NCI-H446 (cell line): Measurements from ENCODE around the gene NACA2.
"Not testable (repeated sequence)": the region's sequence is repeated elsewhere in the genome, so short reads cannot be mapped to it uniquely, and the experiment has no call there.

Experiments
- DNase-seq, 2 experiments: peaks; one replicate each; lab custom pipeline; 2025; lab: John Stamatoyannopoulos, UW

NACA2 gene

DNA sequence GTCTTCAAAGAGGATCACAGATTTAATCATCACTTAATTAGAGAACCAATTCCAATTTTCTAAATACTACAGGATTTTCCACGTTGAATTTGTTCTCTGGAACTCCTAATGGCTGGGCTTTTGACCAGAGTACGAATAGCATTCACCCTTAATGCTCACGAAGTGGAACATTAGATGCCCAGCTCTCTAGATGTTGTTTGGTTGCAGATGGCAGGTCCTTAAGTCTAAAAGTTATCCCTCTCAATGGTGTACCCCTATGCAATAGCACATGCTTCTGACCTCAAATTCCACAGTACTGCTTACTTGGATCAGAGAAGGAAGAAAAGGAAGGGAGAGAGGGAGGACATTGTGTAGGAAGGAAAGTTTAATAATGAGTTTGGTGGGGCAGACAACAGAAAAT, 8.6 kb upstream of the NACA2 start:
- no peak for DNase-seq

DNA sequence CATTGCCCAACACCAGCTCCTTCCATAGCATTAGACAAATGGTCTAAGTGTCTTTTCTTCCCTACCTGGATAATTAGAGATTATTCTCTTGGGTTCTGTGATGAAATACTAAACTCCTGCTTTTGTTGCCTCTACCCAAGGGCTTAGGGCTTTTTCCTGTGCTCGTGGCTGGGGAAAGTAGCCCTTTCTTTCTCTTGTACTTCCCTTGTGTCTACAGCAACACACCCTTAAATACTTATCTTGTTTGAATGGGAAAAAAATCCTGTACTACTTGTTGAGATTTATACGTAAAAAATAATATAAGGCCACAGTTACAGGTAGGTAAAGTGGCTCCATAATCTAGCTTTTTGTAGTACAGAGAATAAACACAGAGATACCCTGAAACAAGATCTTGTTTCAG, 7.0 kb upstream of the NACA2 start:
- DNase-seq, result no peak

DNA sequence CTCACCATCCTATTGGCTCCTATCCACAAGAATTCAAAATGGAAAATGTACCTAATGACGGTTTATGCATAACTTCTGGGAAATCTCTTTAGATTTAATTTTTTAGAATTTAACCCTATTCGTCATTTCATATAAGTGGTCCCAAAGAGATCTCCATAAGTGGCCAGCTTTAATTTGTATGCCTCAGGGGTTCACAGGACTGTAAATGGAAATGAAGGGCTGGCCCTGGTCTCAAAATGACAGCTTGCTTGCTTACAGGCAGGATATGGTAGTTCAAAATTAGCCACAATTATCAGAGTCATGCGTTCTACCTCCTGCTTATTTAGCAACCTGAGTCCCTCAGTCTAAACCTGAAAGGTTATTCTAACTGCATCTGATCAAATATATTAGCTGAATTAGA, 6.6 kb upstream of the NACA2 start:
- DNase-seq, result peak in 1 of 2 experiments; percentile 63

DNA sequence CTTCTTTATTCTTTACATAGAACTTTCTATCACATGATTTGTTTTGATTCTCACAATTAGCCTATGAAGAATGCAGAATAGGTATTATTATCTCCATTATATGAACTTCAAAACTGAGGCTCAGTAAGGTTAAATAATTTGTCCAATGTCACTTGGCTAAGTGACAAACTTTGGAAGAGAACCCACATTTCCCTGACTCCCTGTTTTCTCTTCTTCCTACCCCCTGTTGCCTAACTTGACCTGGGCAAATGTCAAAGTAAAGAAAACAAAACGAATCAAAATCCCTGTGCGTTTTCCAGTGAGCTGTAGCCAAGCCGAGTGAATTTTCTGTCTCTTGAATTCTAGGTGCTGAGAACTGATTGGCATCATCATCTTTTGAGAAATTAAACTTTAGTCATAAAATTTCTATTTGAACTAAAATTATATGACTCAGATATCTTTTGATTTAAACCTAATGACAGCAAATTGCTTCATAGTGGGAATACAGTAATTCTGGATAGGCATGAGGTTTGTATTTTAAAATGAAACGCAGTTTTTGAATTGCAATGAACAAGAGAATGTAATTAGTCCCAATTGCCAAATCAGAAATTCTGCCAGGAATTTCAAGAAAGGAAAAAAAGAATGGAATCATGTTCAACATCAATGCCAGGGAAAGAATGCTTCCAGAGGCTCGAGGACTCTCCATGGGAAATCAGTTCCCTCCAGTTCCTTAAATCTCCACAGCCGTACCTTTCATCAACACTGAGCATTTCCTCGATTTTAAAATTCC, 4.6 kb upstream of the NACA2 start:
- peak in 1 of 2 experiments; percentile 33 for DNase-seq

DNA sequence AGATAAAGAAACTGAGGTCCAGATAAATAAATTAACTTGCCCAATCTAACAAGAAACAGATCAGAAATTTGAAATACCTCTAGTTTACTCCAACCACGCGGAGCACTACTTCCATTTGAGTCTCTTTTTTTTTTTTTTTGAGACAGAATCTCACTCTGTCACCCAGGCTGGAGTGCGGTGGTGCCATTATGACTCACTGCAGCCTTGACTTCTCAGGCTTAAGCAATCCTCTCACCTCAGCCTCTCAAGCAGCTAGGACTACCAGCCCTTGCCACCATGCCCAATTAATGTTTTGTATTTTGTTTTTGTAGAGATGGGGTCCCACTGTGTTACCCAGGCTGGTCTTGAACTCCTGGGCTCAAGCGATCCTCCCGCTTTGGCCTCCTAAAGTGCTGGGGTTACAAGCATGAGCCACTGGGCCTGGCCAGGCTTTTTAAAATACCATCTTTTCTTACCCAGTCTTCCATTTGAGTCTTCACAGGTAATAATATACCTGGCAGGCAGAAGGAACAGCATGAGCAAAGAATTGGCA, 3.3 kb upstream of the NACA2 start:
- DNase-seq, result no peak

DNA sequence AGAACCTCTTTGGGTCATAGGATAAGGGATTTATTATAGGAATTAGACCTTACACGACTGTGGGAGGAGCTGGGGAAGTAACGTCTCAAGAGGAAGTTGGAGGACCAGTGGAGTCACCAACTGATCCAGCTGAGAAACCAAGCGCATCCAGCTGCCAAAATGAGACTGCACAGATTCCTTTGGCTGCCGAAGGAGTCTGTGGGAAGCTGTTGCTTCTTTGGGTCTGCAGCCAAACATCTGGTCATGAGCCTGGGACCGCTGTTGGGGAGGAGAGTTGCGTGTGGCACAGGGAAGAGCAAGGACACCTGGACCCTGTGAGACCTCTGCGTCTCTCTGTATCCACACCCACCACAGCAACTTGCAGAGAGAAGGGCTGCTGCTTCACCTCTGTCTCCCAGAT, 2.4 kb upstream of the NACA2 start:
- no peak for DNase-seq

DNA sequence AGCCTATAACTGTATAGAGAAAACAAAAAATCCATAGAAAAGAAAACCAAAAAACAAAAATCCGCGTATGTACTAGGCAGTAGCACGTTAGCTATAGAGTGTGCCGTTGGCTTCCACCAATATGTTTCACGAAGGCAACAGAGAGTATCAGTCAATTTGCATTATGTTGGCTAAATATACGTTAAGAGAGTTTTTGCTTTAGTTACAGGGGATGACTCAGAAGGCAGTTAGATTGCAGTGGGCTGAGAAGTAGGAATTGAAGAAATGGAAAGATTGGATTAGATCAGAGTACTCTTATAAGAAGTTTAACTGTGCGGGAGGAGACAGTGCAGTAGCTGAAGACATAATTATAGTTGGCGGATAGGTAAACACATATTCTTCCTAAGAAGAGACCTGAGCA, 911 bp upstream of the NACA2 start:
- no peak for DNase-seq

DNA sequence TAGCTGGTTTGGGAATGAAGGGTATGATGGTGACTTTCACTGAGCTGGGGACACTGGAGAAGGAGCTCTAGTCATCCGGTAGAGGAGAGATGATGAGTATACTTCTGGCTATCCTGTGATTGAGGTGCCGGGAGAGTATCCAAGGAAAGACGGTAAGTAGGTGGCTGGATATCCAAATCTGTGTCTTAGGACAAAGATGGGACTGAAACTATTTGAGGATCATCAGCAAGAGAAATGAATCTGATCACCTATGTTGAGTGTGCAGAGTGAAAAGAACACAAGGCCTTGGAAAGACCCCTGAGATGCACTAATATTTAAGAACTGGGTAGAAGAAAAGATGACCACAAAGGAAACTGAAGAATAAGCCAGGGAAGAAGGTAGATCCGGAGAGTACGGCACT, 1.0 kb downstream of the NACA2 start:
- DNase-seq, result no peak

DNA sequence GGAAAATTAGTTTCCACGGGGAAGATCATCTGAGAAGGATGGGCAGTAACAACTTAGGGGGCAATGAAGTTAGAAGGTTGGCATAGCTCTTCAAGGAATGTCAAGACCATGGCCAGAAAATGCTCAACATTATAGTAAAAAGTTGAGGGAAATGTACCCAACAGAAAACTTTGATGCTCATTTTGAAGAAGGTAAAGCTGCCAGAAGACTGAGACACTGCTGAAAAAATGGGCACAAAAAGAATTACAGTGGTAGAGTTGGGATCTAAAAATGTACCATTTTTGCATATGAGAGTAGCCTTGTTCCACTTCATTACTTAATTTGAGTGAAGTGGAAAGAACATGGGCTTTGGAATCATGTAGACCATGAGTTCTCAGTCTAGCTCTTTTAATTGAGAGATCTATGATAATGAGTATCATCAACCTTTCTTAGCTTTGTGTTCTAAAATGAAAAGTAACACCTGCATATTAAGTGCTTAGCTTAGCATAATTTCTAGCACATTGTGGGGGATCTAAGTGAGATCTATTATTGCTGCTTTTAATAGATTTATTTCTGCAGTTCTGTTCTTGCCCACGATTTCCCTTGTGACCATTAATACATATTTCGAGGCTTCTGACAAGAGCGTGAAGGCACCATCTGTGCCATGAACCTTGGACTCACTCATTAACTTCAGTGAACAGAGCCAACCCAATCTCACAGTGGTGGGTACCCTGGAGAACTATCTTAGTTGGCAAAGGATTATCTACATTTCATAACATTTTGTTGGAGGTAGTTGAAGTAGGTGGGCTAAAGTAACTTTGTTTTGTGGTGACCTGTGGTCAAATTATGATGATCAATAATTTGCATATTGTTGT, 3.0 kb downstream of the NACA2 start:
- DNase-seq, result peak; percentile 46 to 78

DNA sequence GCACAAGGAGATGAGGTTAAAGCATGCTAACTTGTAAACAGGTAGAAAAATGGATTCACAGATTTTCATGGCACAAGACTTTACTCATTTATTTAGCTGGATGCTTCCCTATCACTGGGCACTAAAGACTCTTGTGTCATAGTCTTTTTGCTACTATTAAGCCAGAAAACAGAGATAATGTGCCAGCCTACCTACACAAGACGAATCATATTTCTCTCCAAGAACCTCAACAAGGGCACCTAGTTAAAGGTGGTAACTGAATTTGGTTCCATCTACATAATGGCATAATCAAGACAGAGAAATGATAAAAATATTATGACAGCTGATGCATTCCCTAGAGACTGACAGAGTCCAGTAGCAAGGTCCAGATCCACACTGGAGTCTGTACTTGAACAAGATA, 3.8 kb downstream of the NACA2 start:
- DNase-seq, result no peak

DNA sequence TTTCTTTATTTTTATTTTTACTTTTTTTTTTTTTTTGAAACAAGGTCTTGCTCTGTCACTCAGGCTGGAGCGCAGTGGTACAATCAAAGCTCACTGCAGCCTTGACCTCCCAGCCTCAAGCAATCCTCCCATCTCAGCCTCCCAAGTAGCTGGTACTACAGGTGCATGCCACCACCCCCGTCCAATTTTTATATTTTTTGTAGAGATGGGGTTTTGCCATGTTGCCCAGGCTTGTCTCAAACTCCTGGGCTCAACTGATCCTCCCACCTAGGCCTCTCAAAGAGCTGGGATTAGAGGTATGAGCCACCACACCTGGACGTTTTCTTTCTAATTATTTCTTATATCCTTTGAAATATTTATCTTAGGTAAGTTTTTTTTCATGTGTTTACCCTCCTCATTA, 4.4 kb downstream of the NACA2 start:
- not testable (repeated sequence) for DNase-seq

DNA sequence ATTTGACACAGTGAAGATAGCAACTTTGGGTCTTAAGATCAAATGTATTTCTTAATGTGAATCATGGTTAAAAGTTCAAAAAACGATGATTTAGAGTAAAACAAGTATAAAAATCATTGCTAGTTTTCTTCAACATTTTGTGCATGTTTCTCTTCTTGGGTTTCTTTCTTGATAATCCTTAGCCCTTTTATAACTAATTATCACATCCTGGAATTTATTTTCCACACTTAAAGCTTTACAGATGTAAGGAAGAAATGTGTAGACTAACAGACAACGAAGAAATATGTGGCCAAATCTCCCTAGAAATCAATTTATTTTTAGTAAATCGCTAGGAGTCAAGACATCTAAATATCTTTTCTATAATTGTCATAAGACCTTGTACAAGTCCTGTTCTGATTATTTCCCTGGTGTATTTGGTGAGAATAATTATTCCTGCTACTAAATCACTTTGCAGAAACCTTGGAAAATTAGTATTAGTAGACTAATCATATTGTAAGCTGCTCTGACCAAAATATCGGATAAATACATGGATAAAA, 4.9 kb downstream of the NACA2 start:
- DNase-seq, result no peak

DNA sequence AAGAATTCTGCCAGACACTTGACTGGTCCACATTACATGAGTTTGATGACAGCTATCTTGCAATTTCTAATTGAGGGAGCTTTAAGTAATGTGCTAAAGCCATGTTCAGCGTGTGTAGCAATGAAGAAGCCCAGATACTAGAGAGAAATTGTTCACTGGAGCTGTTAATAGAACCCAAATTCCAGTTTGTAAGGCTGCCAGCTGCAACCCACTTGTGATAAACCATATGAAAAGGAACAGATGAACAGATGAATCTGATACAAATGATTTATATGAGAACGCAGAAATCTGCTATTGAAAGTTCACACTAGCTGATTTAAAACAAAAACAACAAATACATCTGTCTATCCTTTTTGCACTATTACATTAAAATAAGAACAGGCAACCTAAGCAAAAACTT, 6.2 kb downstream of the NACA2 start:
- DNase-seq, result peak; percentile 17 to 65

DNA sequence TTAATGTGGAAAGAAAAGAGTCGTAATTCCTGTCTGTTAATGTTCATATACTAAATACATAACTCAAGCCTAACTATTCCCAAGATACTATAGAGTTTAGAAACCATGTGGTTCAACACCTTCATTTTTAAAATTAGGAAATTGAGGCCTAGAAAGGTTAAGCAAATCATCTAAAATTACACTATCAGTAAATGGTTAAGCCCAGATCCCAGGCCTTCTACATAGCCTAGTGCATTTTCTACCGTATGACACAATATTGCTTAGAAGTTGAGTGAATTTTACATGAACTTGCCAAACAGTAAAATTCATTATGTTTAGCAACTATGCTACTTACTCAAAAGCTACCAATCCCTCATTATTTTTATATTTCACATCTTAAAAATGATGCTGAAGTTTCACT, 6.8 kb downstream of the NACA2 start:
- DNase-seq, result no peak

DNA sequence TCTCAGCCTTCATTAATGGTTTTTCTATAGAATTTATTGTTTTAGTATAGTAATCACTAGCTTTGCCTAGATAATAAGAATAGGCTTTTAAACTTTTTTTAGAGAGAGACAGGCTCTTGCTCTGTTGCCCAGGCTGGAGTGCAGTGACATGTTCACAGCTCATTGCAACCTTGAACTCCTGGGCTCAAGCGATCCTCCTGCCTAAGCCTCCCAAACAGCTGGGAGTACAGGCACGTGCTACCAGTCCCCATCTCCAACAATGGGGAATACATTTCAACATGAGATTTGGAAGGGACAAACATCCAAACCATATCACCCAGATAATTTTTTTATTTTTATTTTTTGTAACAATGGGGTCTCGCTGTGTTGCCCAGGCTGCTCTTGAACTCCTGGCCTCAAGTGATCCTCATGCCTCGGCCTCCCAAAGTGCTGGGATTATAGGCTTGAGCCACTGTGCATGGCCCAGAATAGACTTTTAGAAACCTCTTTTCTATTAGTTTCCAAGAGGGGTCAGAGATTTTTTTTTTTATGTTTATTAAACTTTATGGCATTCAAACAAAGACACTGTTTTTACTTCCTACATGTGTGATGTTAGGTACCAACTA, 7.3 kb downstream of the NACA2 start:
- DNase-seq, result no peak

DNA sequence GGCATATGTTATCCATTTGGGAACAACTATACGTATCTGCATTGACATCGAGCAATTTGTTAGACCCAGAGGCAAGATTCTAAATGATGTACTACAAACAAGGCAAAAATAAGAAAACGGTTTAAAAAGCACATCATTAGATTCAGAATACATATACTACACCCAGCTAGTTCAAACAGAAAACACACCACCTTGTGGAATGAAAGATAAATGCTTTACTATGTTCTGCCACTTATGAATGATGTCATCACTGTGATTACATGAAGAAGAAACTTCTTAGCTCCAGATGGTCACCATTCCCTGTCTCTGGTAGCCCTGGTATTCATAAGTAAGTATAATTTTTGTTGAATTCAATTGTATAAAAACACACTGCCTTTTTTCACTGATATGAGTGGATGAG, 7.8 kb downstream of the NACA2 start:
- peak; percentile 55 to 78 for DNase-seq

DNA sequence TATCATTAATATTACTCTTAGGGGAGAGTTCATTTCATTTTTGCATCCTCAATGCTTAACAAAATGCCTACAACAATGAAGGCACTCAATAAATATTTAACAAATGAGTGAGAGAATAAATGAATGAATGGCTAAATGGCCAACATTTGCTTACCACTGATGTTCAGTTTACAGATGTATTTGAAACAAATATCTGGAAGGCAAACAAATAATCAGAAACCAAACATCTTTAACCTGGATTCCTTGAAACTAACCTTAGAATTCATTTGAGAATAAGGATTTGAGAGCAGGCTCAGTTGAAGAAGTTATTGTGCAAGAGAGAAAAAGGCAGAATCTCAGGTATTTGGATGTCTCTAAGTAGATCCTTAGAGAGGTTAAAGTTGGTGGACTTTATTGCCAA, 8.4 kb downstream of the NACA2 start:
- DNase-seq, result no peak

DNA sequence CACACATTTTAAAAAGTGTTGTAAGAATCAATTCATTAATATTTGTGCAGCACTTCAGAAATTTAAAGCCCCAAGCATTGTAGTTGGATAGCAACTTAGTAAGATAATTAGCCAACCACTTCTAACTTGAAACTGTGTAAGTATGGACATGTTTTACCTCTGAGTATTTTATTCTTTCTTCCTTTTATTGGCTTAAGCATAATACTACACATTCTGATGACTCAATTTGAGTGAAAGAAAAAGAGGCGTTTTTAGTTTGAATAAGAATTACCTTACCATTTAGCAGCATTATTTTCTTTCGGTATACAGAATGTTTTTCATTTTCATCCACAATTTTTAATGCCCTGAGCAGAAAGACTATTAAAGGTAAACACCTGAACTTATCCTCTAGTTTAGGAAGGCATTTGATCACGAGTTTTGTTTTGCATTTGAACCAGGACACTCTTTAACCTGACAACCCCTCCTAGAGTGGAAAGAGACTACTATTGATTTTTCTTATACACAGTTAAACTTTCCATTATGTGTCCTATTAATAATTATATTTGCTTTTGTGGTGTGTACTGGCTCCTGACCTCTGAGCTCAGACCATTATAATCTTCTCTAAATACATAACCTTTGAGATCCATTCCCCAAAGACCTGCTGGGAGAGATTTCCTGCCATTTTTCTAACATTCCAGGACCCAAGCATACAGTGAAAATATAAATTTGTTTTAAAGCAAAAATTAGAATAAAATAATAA, 9.2 kb downstream of the NACA2 start:
- no peak for DNase-seq

DNA sequence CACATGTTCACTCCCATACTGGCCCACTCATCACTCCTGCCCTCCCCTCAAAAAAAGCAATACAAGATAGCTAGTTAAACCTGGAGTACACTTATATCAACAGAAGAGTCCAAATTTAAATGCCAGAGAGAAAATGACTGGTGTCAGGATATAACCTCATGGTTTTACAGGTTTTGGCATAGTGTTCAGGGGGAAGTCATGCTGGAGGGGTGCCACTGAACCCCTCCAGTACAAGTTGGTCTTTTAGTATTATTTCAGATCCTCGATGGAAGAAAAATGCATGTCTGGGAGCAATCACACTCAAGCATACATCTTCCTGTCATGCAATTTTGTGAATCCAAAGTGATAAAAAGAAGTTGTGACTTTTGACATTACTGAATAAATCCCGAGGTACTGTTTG, 10.5 kb downstream of the NACA2 start:
- no peak for DNase-seq

DNA sequence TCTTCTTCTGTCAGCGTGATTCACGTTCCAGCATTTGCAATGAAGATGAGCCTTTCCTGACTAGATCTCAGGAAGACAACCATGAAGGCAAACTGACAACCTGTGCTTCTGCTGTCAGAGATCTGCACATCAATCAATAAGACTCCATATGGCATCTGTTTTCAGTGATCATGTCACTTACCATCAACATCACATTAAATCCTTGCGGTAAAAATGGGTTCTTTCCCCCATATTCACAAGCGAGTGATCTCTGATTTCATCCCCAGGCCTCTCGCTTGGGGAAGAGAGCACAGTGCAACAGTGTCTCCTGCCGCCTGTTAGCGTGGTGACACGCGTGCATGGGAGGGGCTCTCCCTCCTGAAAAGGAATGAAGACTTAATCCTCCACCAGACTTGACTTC, 11.1 kb downstream of the NACA2 start:
- DNase-seq, result peak; percentile 38 to 47

DNA sequence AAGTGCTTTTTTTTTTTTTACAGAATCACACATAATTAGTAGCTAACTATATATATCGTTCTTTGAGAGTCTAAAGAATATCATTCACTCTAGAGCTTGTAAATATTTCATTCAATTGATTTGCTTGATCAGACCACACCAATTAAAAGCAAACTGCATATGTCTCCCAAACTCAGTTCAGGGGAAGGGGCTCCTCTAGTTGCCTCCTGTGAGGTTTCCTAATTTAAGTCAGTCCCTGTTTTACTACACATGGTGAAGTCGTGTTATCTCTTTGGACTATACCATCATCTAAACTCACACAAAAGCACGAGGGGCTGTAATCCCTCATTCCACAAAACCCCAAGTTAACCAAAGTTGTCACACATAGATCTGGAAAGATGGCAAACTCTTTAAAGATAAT, 11.7 kb downstream of the NACA2 start:
- no peak for DNase-seq

DNA sequence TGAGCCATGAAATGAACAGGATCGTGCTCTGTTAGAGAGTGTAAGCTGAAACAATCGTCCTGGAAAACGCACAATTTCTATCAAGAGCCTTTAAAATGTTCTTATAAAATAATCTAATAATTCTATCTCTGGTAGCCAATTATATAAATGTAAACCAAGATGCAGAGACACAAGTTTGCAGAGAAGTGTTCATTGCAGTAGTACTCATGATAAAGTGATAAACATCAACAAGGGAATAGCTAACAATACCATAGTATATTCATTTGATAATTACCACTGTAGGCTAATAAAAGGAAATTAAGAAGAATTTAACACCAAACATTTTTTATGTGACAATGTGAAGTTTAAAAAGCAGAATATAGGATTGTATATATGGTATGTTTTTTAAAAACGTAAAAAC, 12.4 kb downstream of the NACA2 start:
- DNase-seq, result no peak
